ENCODE results near the gene HEMGN.

DNA sequence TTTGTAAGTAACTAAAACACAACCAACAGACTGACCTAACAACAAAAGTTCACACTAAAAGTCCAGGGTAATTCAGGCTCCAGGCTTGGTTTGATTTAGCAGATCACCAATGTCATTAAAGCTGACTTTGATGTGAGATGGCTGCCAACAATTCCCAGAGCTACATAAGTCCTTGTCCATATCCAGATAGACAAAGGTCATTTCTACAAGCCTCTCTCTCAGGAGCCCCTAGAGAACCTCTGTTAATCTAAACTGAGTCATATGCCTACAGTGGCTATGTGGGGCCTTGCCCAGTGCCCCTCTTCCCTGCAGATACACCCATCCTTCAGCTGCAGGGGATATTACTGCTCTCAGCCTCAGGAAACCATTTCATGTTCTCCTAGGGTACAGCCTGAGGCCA lies 26.9 kb upstream of the HEMGN start:
- TF ChIP-seq, protein P1, sequence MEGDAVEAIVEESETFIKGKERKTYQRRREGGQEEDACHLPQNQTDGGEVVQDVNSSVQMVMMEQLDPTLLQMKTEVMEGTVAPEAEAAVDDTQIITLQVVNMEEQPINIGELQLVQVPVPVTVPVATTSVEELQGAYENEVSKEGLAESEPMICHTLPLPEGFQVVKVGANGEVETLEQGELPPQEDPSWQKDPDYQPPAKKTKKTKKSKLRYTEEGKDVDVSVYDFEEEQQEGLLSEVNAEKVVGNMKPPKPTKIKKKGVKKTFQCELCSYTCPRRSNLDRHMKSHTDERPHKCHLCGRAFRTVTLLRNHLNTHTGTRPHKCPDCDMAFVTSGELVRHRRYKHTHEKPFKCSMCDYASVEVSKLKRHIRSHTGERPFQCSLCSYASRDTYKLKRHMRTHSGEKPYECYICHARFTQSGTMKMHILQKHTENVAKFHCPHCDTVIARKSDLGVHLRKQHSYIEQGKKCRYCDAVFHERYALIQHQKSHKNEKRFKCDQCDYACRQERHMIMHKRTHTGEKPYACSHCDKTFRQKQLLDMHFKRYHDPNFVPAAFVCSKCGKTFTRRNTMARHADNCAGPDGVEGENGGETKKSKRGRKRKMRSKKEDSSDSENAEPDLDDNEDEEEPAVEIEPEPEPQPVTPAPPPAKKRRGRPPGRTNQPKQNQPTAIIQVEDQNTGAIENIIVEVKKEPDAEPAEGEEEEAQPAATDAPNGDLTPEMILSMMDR (IDR thresholded peaks at IDR 0.05; ENCODE audit: poor library complexity, severe bottlenecking), result no peak
- TF ChIP-seq, protein P2, sequence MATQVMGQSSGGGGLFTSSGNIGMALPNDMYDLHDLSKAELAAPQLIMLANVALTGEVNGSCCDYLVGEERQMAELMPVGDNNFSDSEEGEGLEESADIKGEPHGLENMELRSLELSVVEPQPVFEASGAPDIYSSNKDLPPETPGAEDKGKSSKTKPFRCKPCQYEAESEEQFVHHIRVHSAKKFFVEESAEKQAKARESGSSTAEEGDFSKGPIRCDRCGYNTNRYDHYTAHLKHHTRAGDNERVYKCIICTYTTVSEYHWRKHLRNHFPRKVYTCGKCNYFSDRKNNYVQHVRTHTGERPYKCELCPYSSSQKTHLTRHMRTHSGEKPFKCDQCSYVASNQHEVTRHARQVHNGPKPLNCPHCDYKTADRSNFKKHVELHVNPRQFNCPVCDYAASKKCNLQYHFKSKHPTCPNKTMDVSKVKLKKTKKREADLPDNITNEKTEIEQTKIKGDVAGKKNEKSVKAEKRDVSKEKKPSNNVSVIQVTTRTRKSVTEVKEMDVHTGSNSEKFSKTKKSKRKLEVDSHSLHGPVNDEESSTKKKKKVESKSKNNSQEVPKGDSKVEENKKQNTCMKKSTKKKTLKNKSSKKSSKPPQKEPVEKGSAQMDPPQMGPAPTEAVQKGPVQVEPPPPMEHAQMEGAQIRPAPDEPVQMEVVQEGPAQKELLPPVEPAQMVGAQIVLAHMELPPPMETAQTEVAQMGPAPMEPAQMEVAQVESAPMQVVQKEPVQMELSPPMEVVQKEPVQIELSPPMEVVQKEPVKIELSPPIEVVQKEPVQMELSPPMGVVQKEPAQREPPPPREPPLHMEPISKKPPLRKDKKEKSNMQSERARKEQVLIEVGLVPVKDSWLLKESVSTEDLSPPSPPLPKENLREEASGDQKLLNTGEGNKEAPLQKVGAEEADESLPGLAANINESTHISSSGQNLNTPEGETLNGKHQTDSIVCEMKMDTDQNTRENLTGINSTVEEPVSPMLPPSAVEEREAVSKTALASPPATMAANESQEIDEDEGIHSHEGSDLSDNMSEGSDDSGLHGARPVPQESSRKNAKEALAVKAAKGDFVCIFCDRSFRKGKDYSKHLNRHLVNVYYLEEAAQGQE (IDR thresholded peaks at IDR 0.05; ENCODE audit: borderline replicate concordance), result no peak
- TF ChIP-seq TAF1 (IDR thresholded peaks at IDR 0.05; ENCODE audit: low read depth), result no peak
- no peak for TF ChIP-seq POLR2AphosphoS5 (IDR thresholded peaks at IDR 0.05)
